K562 (cell line): ENCODE data around the gene PDRG1. TPM values are rescaled to one million over a fixed set of nuclear protein-coding genes. Genes with fewer than 3 reads are reported as not detected.
A peak's percentile ranks its signal among the peaks of the same experiment; 100 is the strongest.

Experiments used
- ATAC-seq: fragments of 200-7000 bp; cut with Tn5 transposase; 3 replicates; pipeline ENCODE4 v1.9.1; 2020; ENCODE audit warnings: moderate library complexity
- BruUV-seq: library from RNA; stranded (reverse); fragments of 400-500 nt; replicated peaks from 2 replicates; lab custom pipeline; 2021; lab: Mats Ljungman, UMichigan
- CTCF ChIA-PET: fragments of 300-600 bp; formaldehyde crosslinking; extraction: SDS; loops from one replicate; lab custom pipeline; 2021; ENCODE audit warnings: low intra/inter-chr PET ratio; lab: Yijun Ruan, JAX
- POLR2A ChIA-PET: fragments of 300-600, 350-650 bp; sonication (Branson Sonifier 250); formaldehyde crosslinking; extraction: SDS; loops from one replicate; lab custom pipeline; 2021; ENCODE audit warnings: antibody characterized with exemption, inconsistent platforms; lab: Yijun Ruan, JAX
- DNase-seq, 4 experiments: peaks; one replicate each; pipeline versions ENCODE4 v3.0.0 to v3.0.0-alpha.2; 2011 to 2018; ENCODE audit warnings: low spot score in 3 of 4, mixed read lengths in 3 of 4; ENCODE audit errors: extremely low read depth in 1 of 4
- FAIRE-seq: peaks from 2 replicates; lab custom pipeline; 2011; peaks lifted over from hg19 to GRCh38; lab: Jason Lieb, UNC
- H2AFZ ChIP-seq: 2 replicates; pipeline ENCODE4 v1.6.0; 2011; ENCODE audit warnings: low read depth, low read length, control low read depth, inconsistent platforms
- H3K27ac ChIP-seq: fragments of 200-600 bp; 3 replicates; pipeline ENCODE4 v1.8.0; 2011; ENCODE audit warnings: low read depth, mild to moderate bottlenecking, control low read depth, inconsistent platforms, low read length, moderate library complexity, mixed read lengths; ENCODE audit errors: extremely low read depth
- H3K27me3 ChIP-seq, 2 experiments: fragments of 300-600 bp in 1 of 2; 2 replicates in 1 of 2; 3 replicates in 1 of 2; pipeline versions ENCODE4 v1.6.0 to v1.8.0; 2011; ENCODE audit warnings: inconsistent platforms in 2 of 2, low read length in 2 of 2, mild to moderate bottlenecking in 1 of 2, mixed read lengths in 1 of 2, moderate library complexity in 1 of 2; ENCODE audit not compliant: control insufficient read depth in 2 of 2, insufficient read depth in 2 of 2
- H3K36me3 ChIP-seq: fragments of 300-600 bp; 3 replicates; pipeline ENCODE4 v1.8.0; 2011; ENCODE audit warnings: mild to moderate bottlenecking, low read length, inconsistent platforms; ENCODE audit not compliant: control insufficient read depth, insufficient read depth
- H3K4me1 ChIP-seq, 2 experiments: fragments of 200-600 bp in 1 of 2; replicated peaks in 1 of 2; 2 replicates in 1 of 2; 3 replicates in 1 of 2; pipeline versions ENCODE4 v1.5.1 to v1.8.0; 2011; ENCODE audit warnings: inconsistent platforms in 2 of 2, low read length in 2 of 2, mild to moderate bottlenecking in 1 of 2, mixed read lengths in 1 of 2, moderate library complexity in 1 of 2; ENCODE audit not compliant: control insufficient read depth in 2 of 2, insufficient read depth in 2 of 2
- H3K4me2 ChIP-seq: 2 replicates; pipeline ENCODE4 v1.6.1; 2011; ENCODE audit warnings: low read length, control low read depth, inconsistent platforms, mixed read lengths; ENCODE audit not compliant: insufficient read depth
- H3K4me3 ChIP-seq: fragments of 200-600 bp; sonication (generic), shearing (Covaris generic); 2 replicates; pipeline ENCODE4 v1.5.1; 2016; ENCODE audit warnings: control low read depth, inconsistent platforms
- H3K79me2 ChIP-seq: fragments of 200-600 bp; 3 replicates; pipeline ENCODE4 v1.8.0; 2011; ENCODE audit warnings: low read length, inconsistent platforms; ENCODE audit not compliant: control insufficient read depth, insufficient read depth
- H3K9ac ChIP-seq, 2 experiments: 2 replicates each; pipeline versions ENCODE4 v1.6.0 to v1.6.1; 2011; ENCODE audit warnings: low read depth in 2 of 2, low read length in 2 of 2, control low read depth in 1 of 2, inconsistent platforms in 1 of 2, mild to moderate bottlenecking in 1 of 2, mixed read lengths in 1 of 2; ENCODE audit not compliant: insufficient read depth in 1 of 2
- H3K9me1 ChIP-seq: one replicate; pipeline ENCODE4 v1.6.0; 2011; ENCODE audit warnings: inconsistent platforms, mild to moderate bottlenecking, low read length, moderate library complexity; ENCODE audit not compliant: control insufficient read depth, insufficient read depth
- H3K9me3 ChIP-seq: replicated peaks from 2 replicates; pipeline ENCODE4 v1.5.1; 2011; ENCODE audit warnings: low read depth, low read length, inconsistent platforms; ENCODE audit not compliant: control insufficient read depth, insufficient read depth
- H4K20me1 ChIP-seq: replicated peaks from 2 replicates; pipeline ENCODE4 v1.6.1; 2011; ENCODE audit warnings: low read length, inconsistent platforms, mixed read lengths; ENCODE audit not compliant: control insufficient read depth, insufficient read depth
- ARNT ChIP-seq, 2 experiments: fragments of 450-650 bp; IDR thresholded peaks; 2 replicates each; pipeline ENCODE4 v1.6.1; 2016; ENCODE audit warnings: mild to moderate bottlenecking in 1 of 2
- CEBPG ChIP-seq, 3 experiments: fragments of 200-800 bp in 1 of 3; sonication (Bioruptor generic) in 1 of 3; sonication (generic) in 1 of 3; formaldehyde crosslinking in 1 of 3; IDR thresholded peaks in 2 of 3; conservative IDR thresholded peaks in 1 of 3; 2 replicates each; pipeline versions ENCODE4 v1.6.1 to v1.8.0; 2016 to 2022; ENCODE audit warnings: missing compliant biosample characterization in 2 of 3, missing genetic modification characterization in 2 of 3, mild to moderate bottlenecking in 1 of 3, missing genetic modification reagents in 1 of 3
- HNRNPK ChIP-seq: fragments of 200-400 bp; formaldehyde crosslinking; IDR thresholded peaks from one replicate; pipeline ENCODE4 v1.6.1; 2018; ENCODE audit warnings: mild to moderate bottlenecking, low read depth, low read length; ENCODE audit not compliant: poor library complexity, severe bottlenecking
- TBP ChIP-seq: optimal IDR thresholded peaks from 2 replicates; pipeline ENCODE3; 2011; ENCODE audit warnings: low read depth, low read length, improper control_type of control experiment
- WHSC1 ChIP-seq: IDR thresholded peaks from one replicate; pipeline ENCODE4 v1.6.1; 2012; ENCODE audit warnings: low read length, control low read depth, inconsistent platforms
- ZNF133 ChIP-seq: fragments of 250-450 bp; sonication (Bioruptor Pico); IDR thresholded peaks from 2 replicates; pipeline ENCODE4 v1.4.0; 2020; ENCODE audit warnings: mild to moderate bottlenecking
- ZNF57 ChIP-seq: fragments of 450-650 bp; formaldehyde crosslinking; IDR thresholded peaks from 2 replicates; pipeline ENCODE4 v1.4.0; 2020; ENCODE audit warnings: mild to moderate bottlenecking, moderate library complexity
- WGBS: fragments of 100-300 bp; shearing (Covaris generic); methylation state at CpG from one replicate; pipeline ENCODE4 v1.1.6; 2016; ENCODE audit warnings: low coverage, mixed read lengths; ENCODE audit not compliant: insufficient coverage; ENCODE audit errors: missing lambda C conversion rate; 5-methylcytosine and 5-hydroxymethylcytosine counted together
- in situ Hi-C: fragments of 300-500 bp; cut with MboI; formaldehyde crosslinking; loops from 4 replicates; pipeline ENCODE4 v1.15.0; 2018; ENCODE audit warnings: inconsistent platforms, mixed read lengths
- intact Hi-C: fragments of 100-400 bp; cut with micrococcal nuclease; formaldehyde crosslinking; loops from 2 replicates; pipeline ENCODE4 v1.14.2; 2022
- polyA plus RNA-seq, 8 experiments: library from polyadenylated mRNA; depleted of rRNA in 4 of 8; stranded (reverse) in 5 of 8; unstranded in 3 of 8; fragments of >200 nt; fragmentation: Nextera tagmentation in 2 of 8; fragmentation: Illumina TruSeq in 1 of 8; extraction: Ambion mirVana in 2 of 8; extraction: Trizol in 1 of 8; gene quantifications; 2 replicates each; pipeline versions ENCODE4 v1.2.1 to v1.2.3, GENCODE V29; 2011 to 2014; ENCODE audit warnings: inconsistent platforms in 1 of 8, missing spikeins in 1 of 8
- total RNA-seq, 7 experiments: library from RNA; depleted of rRNA in 6 of 7; stranded (reverse); fragments of >200 nt in 6 of 7; fragmentation: Illumina TruSeq in 2 of 7; extraction: Trizol in 2 of 7; gene quantifications; 2 replicates each; pipeline versions ENCODE4 v1.2.1 to v1.2.3, GENCODE V29; 2011 to 2021; ENCODE audit warnings: low replicate concordance in 1 of 7
- TF ChIP-seq, protein P1 (sequence below): fragments of 450-650 bp; IDR thresholded peaks from 2 replicates; pipeline ENCODE4 v1.6.1; 2014; ENCODE audit warnings: low read depth, mild to moderate bottlenecking, moderate library complexity, borderline replicate concordance
- TF ChIP-seq, protein P2 (sequence below): fragments of 250-450 bp; sonication (Bioruptor Pico); IDR thresholded peaks from 2 replicates; pipeline ENCODE4 v1.8.0; 2021; ENCODE audit warnings: moderate library complexity, mild to moderate bottlenecking, inconsistent platforms
- TF ChIP-seq, protein P3 (sequence below): fragments of 450-650 bp; IDR thresholded peaks from 2 replicates; pipeline ENCODE4 v1.6.1; 2016; ENCODE audit warnings: low read depth

The PDRG1 gene
- total and polyA plus RNA-seq, 9 of the 15 experiments (the other 6 are each of a cell fraction or from before 2014, with no cell fraction given): 12.6 to 58.6 (median 26.1) TPM

DNA sequence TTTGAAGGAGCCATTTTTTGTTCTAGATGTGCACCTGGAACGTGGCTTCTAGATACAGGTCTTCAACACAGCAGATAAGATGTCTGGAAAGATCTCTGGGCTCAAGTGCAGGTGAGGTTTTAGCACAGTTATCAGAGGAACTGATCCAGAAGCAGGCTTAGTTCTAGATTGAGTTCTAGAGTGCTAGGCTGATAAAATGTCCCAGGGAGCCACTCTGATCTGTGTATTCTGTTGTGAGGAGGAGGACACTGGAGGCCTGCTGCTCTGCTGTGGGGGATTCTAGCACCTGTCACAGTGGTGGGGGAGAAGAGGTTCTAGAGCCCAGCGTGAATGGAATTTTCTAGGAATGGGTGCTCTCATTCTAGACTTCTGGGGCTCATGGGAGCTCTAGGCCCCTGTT, 46.4 kb upstream of the PDRG1 start:
- ATAC-seq (no peak), DNase-seq (no peak), FAIRE-seq (no peak)
- Histone ChIP-seq H3K4me1 (peaks cover 0 to 5% of the 10 kb centered on the region in 2 experiments; a peak in 2 of 5 replicates), H3K9me1 (no peaks in the 10 kb centered on the region), H3K36me3 (no peaks in the 10 kb centered on the region), H3K27ac (no peak overlapping the region), H3K9ac (no peak overlapping the region), H3K4me3 (no peak overlapping the region), H3K4me2 (no peak overlapping the region), H3K79me2 (no peaks in the 10 kb centered on the region), H2AFZ (no peak overlapping the region), H4K20me1 (peaks cover 4% of the 10 kb centered on the region; the same call in 1 of the 2 replicates), H3K9me3 (no peaks in the 10 kb centered on the region), H3K27me3 (peaks cover 14 to 54% of the 10 kb centered on the region in 2 experiments; a peak in 4 of 5 replicates)
- POLR2A ChIA-PET: interaction anchor here (0.7 kb wide), 1 partner anchor 65 kb away, joined by 3 read pairs; no protein-coding TSS in a partner anchor
- in situ Hi-C loops: no loop called here
- intact Hi-C loops: no loop called here
- CTCF ChIA-PET: no interaction called here
- BruUV-seq: no TSS peak
- 0% methylated on average over 2 of the region's 2 CpGs for WGBS
- TF ChIP-seq ARNT (IDR thresholded peaks at IDR 0.05) (peak in 1 of 2 experiments; percentile 98; a peak in 2 of 4 replicates), ZNF133 (no peak), TBP (no peak), WHSC1 (no peak), HNRNPK (no peak), ZNF57 (no peak), CEBPG (CRISPR knock-in tag; IDR thresholded peaks at IDR 0.05) (no peak), CEBPG (tag; conservative IDR thresholded peaks at IDR 0.05 in 1 of 2, IDR thresholded peaks at IDR 0.05 in 1 of 2) (no peak)
- TF ChIP-seq, protein P1, sequence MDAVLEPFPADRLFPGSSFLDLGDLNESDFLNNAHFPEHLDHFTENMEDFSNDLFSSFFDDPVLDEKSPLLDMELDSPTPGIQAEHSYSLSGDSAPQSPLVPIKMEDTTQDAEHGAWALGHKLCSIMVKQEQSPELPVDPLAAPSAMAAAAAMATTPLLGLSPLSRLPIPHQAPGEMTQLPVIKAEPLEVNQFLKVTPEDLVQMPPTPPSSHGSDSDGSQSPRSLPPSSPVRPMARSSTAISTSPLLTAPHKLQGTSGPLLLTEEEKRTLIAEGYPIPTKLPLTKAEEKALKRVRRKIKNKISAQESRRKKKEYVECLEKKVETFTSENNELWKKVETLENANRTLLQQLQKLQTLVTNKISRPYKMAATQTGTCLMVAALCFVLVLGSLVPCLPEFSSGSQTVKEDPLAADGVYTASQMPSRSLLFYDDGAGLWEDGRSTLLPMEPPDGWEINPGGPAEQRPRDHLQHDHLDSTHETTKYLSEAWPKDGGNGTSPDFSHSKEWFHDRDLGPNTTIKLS: peak; percentile 87; the same call in 1 of the 2 replicates
- TF ChIP-seq, protein P2, sequence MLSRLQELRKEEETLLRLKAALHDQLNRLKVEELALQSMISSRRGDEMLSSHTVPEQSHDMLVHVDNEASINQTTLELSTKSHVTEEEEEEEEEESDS: no peak
- TF ChIP-seq, protein P3, sequence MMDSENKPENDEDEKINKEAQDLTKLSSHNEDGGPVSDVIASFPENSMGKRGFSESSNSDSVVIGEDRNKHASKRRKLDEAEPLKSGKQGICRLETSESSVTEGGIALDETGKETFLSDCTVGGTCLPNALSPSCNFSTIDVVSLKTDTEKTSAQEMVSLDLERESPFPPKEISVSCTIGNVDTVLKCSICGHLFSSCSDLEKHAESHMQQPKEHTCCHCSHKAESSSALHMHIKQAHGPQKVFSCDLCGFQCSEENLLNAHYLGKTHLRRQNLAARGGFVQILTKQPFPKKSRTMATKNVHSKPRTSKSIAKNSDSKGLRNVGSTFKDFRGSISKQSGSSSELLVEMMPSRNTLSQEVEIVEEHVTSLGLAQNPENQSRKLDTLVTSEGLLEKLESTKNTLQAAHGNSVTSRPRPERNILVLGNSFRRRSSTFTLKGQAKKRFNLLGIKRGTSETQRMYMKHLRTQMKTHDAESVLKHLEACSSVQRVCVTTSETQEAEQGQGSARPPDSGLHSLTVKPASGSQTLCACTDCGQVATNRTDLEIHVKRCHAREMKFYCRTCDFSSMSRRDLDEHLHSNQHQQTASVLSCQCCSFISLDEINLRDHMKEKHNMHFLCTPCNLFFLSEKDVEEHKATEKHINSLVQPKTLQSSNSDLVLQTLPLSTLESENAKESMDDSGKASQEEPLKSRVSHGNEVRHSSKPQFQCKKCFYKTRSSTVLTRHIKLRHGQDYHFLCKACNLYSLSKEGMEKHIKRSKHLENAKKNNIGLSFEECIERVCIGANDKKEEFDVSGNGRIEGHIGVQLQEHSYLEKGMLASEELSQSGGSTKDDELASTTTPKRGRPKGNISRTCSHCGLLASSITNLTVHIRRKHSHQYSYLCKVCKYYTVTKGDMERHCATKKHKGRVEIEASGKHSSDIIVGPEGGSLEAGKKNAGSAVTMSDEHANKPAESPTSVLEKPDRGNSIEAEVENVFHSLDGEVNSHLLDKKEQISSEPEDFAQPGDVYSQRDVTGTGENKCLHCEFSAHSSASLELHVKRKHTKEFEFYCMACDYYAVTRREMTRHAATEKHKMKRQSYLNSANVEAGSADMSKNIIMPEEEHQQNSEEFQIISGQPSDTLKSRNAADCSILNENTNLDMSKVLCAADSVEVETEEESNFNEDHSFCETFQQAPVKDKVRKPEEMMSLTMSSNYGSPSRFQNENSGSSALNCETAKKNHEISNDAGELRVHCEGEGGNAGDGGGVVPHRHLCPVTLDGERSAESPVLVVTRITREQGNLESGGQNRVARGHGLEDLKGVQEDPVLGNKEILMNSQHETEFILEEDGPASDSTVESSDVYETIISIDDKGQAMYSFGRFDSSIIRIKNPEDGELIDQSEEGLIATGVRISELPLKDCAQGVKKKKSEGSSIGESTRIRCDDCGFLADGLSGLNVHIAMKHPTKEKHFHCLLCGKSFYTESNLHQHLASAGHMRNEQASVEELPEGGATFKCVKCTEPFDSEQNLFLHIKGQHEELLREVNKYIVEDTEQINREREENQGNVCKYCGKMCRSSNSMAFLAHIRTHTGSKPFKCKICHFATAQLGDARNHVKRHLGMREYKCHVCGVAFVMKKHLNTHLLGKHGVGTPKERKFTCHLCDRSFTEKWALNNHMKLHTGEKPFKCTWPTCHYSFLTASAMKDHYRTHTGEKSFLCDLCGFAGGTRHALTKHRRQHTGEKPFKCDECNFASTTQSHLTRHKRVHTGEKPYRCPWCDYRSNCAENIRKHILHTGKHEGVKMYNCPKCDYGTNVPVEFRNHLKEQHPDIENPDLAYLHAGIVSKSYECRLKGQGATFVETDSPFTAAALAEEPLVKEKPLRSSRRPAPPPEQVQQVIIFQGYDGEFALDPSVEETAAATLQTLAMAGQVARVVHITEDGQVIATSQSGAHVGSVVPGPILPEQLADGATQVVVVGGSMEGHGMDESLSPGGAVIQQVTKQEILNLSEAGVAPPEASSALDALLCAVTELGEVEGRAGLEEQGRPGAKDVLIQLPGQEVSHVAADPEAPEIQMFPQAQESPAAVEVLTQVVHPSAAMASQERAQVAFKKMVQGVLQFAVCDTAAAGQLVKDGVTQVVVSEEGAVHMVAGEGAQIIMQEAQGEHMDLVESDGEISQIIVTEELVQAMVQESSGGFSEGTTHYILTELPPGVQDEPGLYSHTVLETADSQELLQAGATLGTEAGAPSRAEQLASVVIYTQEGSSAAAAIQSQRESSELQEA: no peak
